GM23338 (cell line): ENCODE measurements around the gene RNF44. TPM values are rescaled to one million over a fixed set of nuclear protein-coding genes. Genes with fewer than 3 reads are reported as not detected.

Experiments used
- ATAC-seq: fragments of 200-7000 bp; cut with Tn5 transposase; 3 replicates; pipeline ENCODE4 v1.9.1; 2020
- DNase-seq: peaks from one replicate; pipeline ENCODE4 v3.0.0-alpha.2; 2015; ENCODE audit warnings: low spot score
- H2AFZ ChIP-seq: fragments of 200-600 bp; sonication (generic); 2 replicates; pipeline ENCODE4 v1.8.0; 2016; ENCODE audit warnings: antibody characterized with exemption, mild to moderate bottlenecking, moderate library complexity
- H3F3A ChIP-seq: fragments of 200-600 bp; sonication (generic); replicated peaks from 2 replicates; pipeline ENCODE4 v1.8.0; 2017; ENCODE audit warnings: antibody characterized with exemption, mixed run types, low read depth
- H3K27ac ChIP-seq: fragments of 200-600 bp; sonication (generic); 2 replicates; pipeline ENCODE4 v1.6.1; 2016; ENCODE audit warnings: low read depth
- H3K27me3 ChIP-seq: fragments of 200-600 bp; sonication (generic); 2 replicates; pipeline ENCODE4 v1.8.0; 2016; ENCODE audit warnings: mild to moderate bottlenecking, mixed run types, moderate library complexity; ENCODE audit not compliant: insufficient read depth
- H3K36me3 ChIP-seq: fragments of 200-600 bp; sonication (generic); 2 replicates; pipeline ENCODE4 v1.8.0; 2016; ENCODE audit warnings: mild to moderate bottlenecking; ENCODE audit not compliant: insufficient read depth
- H3K4me1 ChIP-seq: fragments of 200-600 bp; sonication (generic); 2 replicates; pipeline ENCODE4 v1.8.0; 2016; ENCODE audit warnings: mild to moderate bottlenecking, moderate library complexity; ENCODE audit not compliant: insufficient read depth
- H3K4me2 ChIP-seq: fragments of 200-600 bp; sonication (generic); 2 replicates; pipeline ENCODE4 v1.7.1; 2017; ENCODE audit warnings: mixed run types
- H3K4me3 ChIP-seq: fragments of 200-600 bp; sonication (generic); 2 replicates; pipeline ENCODE4 v1.6.1; 2016; ENCODE audit warnings: mixed run types
- H3K79me2 ChIP-seq: fragments of 200-600 bp; sonication (generic); replicated peaks from 2 replicates; pipeline ENCODE4 v1.8.0; 2017; ENCODE audit warnings: mild to moderate bottlenecking; ENCODE audit not compliant: insufficient read depth
- H3K9me2 ChIP-seq: fragments of 200-600 bp; sonication (generic); 2 replicates; pipeline ENCODE4 v1.8.0; 2017; ENCODE audit not compliant: insufficient read depth
- H4K20me1 ChIP-seq: fragments of 200-600 bp; sonication (generic); replicated peaks from 2 replicates; pipeline ENCODE4 v1.8.0; 2017; ENCODE audit warnings: mild to moderate bottlenecking; ENCODE audit not compliant: insufficient read depth
- H3K27ac Mint-ChIP-seq: 2 replicates; pipeline ENCODE4 v1.8.0; 2020; ENCODE audit warnings: inconsistent platforms, mild to moderate bottlenecking, moderate library complexity, mixed read lengths
- H3K27me3 Mint-ChIP-seq: 3 replicates; pipeline ENCODE4 v1.8.0; 2022; ENCODE audit warnings: low read depth, mild to moderate bottlenecking, moderate library complexity, mixed read lengths, inconsistent platforms; ENCODE audit not compliant: insufficient read depth, poor library complexity
- H3K36me3 Mint-ChIP-seq: 3 replicates; pipeline ENCODE4 v1.8.0; 2021; ENCODE audit warnings: low read depth, mild to moderate bottlenecking, inconsistent platforms, moderate library complexity, mixed read lengths
- H3K4me1 Mint-ChIP-seq: 3 replicates; pipeline ENCODE4 v1.8.0; 2020; ENCODE audit warnings: mild to moderate bottlenecking, inconsistent platforms, mixed read lengths
- H3K4me3 Mint-ChIP-seq: 3 replicates; pipeline ENCODE4 v1.8.0; 2021; ENCODE audit warnings: moderate library complexity, mild to moderate bottlenecking, inconsistent platforms, mixed read lengths
- H3K9me3 Mint-ChIP-seq: 3 replicates; pipeline ENCODE4 v1.8.0; 2020; ENCODE audit warnings: moderate library complexity, mild to moderate bottlenecking, inconsistent platforms, mixed read lengths
- CREB1 ChIP-seq: fragments of 250-450 bp; sonication (Bioruptor Pico); IDR thresholded peaks from 2 replicates; pipeline ENCODE4 v1.5.0; 2020; ENCODE audit warnings: low read depth, mild to moderate bottlenecking, moderate library complexity
- ETS1 ChIP-seq: IDR thresholded peaks from 2 replicates; pipeline ENCODE4 v1.6.1; 2016; ENCODE audit warnings: antibody characterized with exemption
- EZH2 ChIP-seq: fragments of 200-600 bp; sonication (generic); IDR thresholded peaks from one replicate; pipeline ENCODE4 v1.8.0; 2017; ENCODE audit warnings: antibody characterized with exemption, mild to moderate bottlenecking, low read depth; ENCODE audit not compliant: unreplicated experiment
- EZH2phosphoT487 ChIP-seq: fragments of 200-600 bp; sonication (generic); IDR thresholded peaks from one replicate; pipeline ENCODE4 v1.8.1; 2018; ENCODE audit warnings: antibody characterized with exemption; ENCODE audit not compliant: unreplicated experiment
- JUNB ChIP-seq: IDR thresholded peaks from one replicate; pipeline ENCODE4 v1.6.1; 2016; ENCODE audit warnings: antibody characterized with exemption; ENCODE audit not compliant: unreplicated experiment
- NANOG ChIP-seq: IDR thresholded peaks from 2 replicates; pipeline ENCODE4 v1.6.1; 2016; ENCODE audit warnings: antibody characterized with exemption, borderline replicate concordance
- STAT1 ChIP-seq: IDR thresholded peaks from one replicate; pipeline ENCODE4 v1.6.1; 2016; ENCODE audit warnings: antibody characterized with exemption; ENCODE audit not compliant: unreplicated experiment
- ZNF114 ChIP-seq: fragments of 250-450 bp; sonication (Bioruptor Pico); IDR thresholded peaks from 2 replicates; pipeline ENCODE4 v1.5.0; 2020; ENCODE audit warnings: mild to moderate bottlenecking, moderate library complexity
- ZNF331 ChIP-seq: fragments of 250-450 bp; sonication (Bioruptor Pico); IDR thresholded peaks from 2 replicates; pipeline ENCODE4 v1.5.0; 2020; ENCODE audit warnings: low read depth, mild to moderate bottlenecking, moderate library complexity
- ZNF462 ChIP-seq: fragments of 250-450 bp; sonication (Bioruptor Pico); IDR thresholded peaks from 2 replicates; pipeline ENCODE4 v1.5.0; 2020; ENCODE audit warnings: mild to moderate bottlenecking, moderate library complexity
- polyA plus RNA-seq: library from polyadenylated mRNA; unstranded; fragments of >200 nt; fragmentation: Nextera tagmentation; extraction: Ambion mirVana; gene quantifications from 2 replicates; pipeline ENCODE4 v1.2.1, GENCODE V29; 2016
- total RNA-seq: library from RNA; depleted of rRNA; stranded (reverse); fragments of >200 nt; shearing (Covaris generic); gene quantifications from 2 replicates; pipeline ENCODE4 v1.2.3, GENCODE V29; 2014
- TF ChIP-seq, protein P1 (sequence below), 2 experiments: fragments of 200-600 bp in 1 of 2; sonication (generic) in 1 of 2; conservative IDR thresholded peaks; 2 replicates each; pipeline versions ENCODE4 v1.5.1 to v1.6.1; 2016 to 2017; ENCODE audit warnings: antibody characterized with exemption in 2 of 2, low read depth in 2 of 2, mild to moderate bottlenecking in 2 of 2, moderate library complexity in 1 of 2

RNF44 gene
- total and polyA plus RNA-seq, 2 experiments from 2014 or later, result 56.7 to 104 TPM

GRCh38 chr5:176514244-176514950 lies 22.8 kb downstream of the RNF44 start:
- Histone ChIP-seq H3K79me2 (no peaks in the 10 kb centered on the region), H3K9me2 (no peaks in the 10 kb centered on the region), H3K36me3 (no peaks in the 10 kb centered on the region), H3F3A (no peaks in the 10 kb centered on the region), H3K4me1 (no peaks in the 10 kb centered on the region), H3K4me3 (no peak overlapping the region), H2AFZ (peak overlapping the region; percentile 52; the same call in 1 of the 2 replicates), H3K27ac (no peak overlapping the region), H3K27me3 (no peaks in the 10 kb centered on the region), H3K4me2 (no peak overlapping the region), H4K20me1 (0 out of 2 replicates have a peak, but pooled peaks cover 2% of the 10 kb centered on the region)
- H3K27ac Mint-ChIP-seq, result peak overlapping the region; percentile 27
- ATAC-seq (no peak), DNase-seq (no peak)
- no peaks in the 10 kb centered on the region for H3K36me3 Mint-ChIP-seq
- H3K27me3 Mint-ChIP-seq, result peaks cover 5% of the 10 kb centered on the region
- peaks cover 2% of the 10 kb centered on the region; the same call in 2 of the 3 replicates for H3K4me1 Mint-ChIP-seq
- TF ChIP-seq NANOG (no peak), ZNF114 (CRISPR knock-in tag) (no peak), STAT1 (no peak), EZH2phosphoT487 (no peak), ZNF462 (CRISPR knock-in tag) (no peak)
- H3K4me3 Mint-ChIP-seq, result no peak overlapping the region
- H3K9me3 Mint-ChIP-seq, result no peaks in the 10 kb centered on the region

DNA sequence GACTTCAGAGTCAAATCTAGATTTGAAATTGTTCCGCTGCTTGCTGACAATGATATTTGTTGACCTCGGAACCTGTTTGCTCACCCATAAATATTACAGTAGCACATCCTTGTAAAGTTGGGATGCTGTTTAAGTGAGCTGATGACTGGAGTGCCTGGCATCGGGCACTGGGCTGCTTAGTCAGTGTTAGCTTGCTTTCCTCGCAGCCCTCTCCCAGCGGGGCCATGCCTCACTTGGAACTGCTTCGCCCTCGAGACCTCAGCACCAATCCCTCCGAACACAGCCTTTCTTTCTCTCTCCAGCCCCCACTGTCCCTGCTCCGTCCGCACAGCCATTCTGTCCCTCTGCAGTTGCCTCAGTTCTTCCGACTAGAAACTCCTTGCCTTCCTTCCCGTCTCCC lies 23.4 kb downstream of the RNF44 start:
- H3K9me3 Mint-ChIP-seq, result no peaks in the 10 kb centered on the region
- peak overlapping the region; percentile 52; the same call in 1 of the 2 replicates for H2AFZ ChIP-seq
- peaks cover 5% of the 10 kb centered on the region for H3K27me3 Mint-ChIP-seq
- DNase-seq, result no peak
- H4K20me1 ChIP-seq, result 0 out of 2 replicates have a peak, but pooled peaks cover 5% of the 10 kb centered on the region
- H3K27ac ChIP-seq, result no peak overlapping the region
- H3K27ac Mint-ChIP-seq, result peak overlapping the region; percentile 27
- no peaks in the 10 kb centered on the region for H3K79me2 ChIP-seq
- no peaks in the 10 kb centered on the region for H3K9me2 ChIP-seq
- no peaks in the 10 kb centered on the region for H3K27me3 ChIP-seq
- no peak overlapping the region for H3K4me2 ChIP-seq
- H3K4me1 Mint-ChIP-seq, result peaks cover 2% of the 10 kb centered on the region; the same call in 2 of the 3 replicates
- no peaks in the 10 kb centered on the region for H3F3A ChIP-seq
- H3K4me3 ChIP-seq, result no peak overlapping the region
- H3K4me3 Mint-ChIP-seq, result no peak overlapping the region
- H3K4me1 ChIP-seq, result no peaks in the 10 kb centered on the region
- H3K36me3 ChIP-seq, result no peaks in the 10 kb centered on the region
- ATAC-seq, result peak; percentile 36; the same call in 1 of the 3 replicates
- H3K36me3 Mint-ChIP-seq, result no peaks in the 10 kb centered on the region
- no peak for TF ChIP-seq STAT1
- TF ChIP-seq, protein P1, sequence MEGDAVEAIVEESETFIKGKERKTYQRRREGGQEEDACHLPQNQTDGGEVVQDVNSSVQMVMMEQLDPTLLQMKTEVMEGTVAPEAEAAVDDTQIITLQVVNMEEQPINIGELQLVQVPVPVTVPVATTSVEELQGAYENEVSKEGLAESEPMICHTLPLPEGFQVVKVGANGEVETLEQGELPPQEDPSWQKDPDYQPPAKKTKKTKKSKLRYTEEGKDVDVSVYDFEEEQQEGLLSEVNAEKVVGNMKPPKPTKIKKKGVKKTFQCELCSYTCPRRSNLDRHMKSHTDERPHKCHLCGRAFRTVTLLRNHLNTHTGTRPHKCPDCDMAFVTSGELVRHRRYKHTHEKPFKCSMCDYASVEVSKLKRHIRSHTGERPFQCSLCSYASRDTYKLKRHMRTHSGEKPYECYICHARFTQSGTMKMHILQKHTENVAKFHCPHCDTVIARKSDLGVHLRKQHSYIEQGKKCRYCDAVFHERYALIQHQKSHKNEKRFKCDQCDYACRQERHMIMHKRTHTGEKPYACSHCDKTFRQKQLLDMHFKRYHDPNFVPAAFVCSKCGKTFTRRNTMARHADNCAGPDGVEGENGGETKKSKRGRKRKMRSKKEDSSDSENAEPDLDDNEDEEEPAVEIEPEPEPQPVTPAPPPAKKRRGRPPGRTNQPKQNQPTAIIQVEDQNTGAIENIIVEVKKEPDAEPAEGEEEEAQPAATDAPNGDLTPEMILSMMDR (conservative IDR thresholded peaks at IDR 0.05; ENCODE audit: low read depth in 2 of 2), result no peak
- TF ChIP-seq CREB1, result no peak
- no peak for TF ChIP-seq EZH2
- no peak for TF ChIP-seq ZNF331
- TF ChIP-seq EZH2phosphoT487, result no peak
- TF ChIP-seq ETS1, result no peak
- TF ChIP-seq JUNB, result no peak
- TF ChIP-seq ZNF114 (CRISPR knock-in tag), result no peak
